ENCODE results near the gene TMEM220.

TMEM220 gene

GRCh38 chr17:10664571-10664970 is 65.3 kb downstream of the TMEM220 start:
- DNase-seq (ENCODE audit: low read depth in 2 of 2): no peak

All from stimulated activated CD4-positive, alpha-beta T cell treated with anti-CD3 and anti-CD28 coated beads, Interleukin-1b, Interleukin-23, amount 100 ng/mL, for 4 hours (primary cell).